GM18858 (cell line): ENCODE data around the gene ZBTB2.

Experiments used
- ATAC-seq: cut with Tn5 transposase; IDR thresholded peaks from one replicate; pipeline ENCODE4 v1.9.1; 2021; ENCODE audit not compliant: unreplicated experiment

ZBTB2 gene

GRCh38 chr6:151391471-151392413, at the start of gene ZBTB2:
Gene ZBTB2 (minus strand): TSS chr6:151391559. CDS start chr6:151373637, 17,922 bp downstream.
- ATAC-seq = no peak

DNA sequence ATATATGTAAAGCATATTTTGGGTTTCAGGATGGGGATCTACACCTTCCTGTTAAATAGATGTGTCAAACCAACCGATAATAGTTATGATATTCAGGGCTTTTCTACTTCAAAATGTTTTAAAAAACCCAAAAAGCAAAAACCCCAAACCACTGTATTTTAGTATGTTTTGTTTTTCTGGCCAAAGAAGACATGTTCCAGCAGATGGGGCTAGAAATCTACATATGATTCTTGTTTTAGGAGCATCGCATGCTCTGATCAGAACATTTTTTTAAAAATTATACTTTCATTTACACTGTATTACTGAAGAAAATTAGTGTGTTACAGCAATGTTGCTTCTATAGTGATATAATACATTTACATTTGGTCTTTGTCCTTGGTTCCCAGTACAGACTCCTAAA, 49.6 kb upstream of the ZBTB2 start:
- ATAC-seq = peak; percentile 26

DNA sequence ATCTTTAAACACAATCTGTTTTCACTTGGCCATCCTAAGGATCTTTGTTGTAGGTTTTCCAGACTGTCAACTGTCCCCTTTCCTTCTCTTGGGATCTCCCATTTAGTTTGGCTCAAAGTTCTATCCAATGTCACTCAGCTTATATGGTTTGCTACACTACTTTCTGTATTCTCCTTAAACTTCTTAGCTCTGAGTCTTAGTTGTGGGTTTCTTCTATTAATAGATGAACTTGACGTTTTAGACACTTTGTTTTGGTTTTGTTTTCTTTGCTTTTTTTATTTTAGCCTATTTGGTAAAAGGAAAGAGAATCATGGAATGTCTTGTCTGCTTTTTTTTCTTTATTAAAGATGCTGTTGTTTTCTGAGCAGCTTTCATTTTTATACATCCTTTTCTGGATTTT, 49.1 kb upstream of the ZBTB2 start:
- ATAC-seq = peak; percentile 66

DNA sequence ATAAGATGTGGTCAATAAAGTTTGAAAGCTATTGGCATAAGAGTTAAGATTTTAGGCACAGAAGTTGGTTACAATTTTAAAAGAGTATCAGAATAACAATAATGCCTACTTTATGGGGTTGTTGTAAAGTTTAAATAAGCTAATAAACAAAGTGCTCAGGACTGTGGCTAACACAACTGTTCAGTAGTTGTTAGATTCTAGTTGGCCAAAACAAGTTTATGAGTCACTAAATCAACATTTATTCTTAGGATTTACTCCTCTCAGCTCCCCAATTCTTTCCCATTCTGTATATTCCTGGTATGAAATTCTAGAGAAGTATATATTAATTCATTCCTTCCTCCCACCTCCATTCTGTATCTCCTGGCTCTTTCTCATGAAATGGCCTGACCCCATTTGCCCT, 46.0 kb upstream of the ZBTB2 start:
- no peak for ATAC-seq

DNA sequence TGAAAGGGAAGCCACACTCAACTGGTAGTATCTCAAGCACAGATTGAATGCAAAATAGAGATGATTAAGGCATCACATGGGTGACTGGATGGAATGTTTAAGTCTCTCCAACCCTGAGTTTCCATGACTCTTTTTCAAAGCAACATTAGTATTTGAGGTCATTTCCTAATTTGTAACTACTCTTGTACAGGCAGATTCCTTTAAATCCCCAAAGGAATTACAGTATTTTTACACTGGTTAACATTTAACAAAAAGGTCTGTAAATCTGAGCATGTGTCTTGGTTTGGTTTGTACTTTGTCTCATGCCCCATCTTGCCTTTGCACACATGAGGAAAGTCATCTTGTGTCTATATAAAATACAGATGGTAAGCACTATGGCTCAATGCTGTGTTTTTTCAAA, 45.4 kb upstream of the ZBTB2 start:
- ATAC-seq = no peak

DNA sequence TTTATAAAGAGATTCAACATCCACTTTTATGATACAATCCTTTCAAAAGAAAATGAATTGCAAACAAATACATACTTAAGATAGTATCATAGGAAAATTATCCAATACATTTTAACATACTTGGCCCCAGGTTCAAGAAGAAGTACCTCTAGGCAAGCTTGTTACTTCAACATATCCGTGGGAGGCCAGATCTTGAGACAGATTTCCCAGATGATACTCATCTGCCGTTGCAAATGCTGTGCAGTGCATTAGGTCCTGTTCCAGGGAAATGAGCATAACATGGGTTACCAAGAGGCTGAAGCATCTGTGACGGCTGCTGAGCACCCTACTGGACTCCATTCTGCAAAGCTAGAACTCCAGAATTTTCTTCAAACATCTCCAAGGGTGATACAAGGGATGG, 44.9 kb upstream of the ZBTB2 start:
- ATAC-seq = no peak

DNA sequence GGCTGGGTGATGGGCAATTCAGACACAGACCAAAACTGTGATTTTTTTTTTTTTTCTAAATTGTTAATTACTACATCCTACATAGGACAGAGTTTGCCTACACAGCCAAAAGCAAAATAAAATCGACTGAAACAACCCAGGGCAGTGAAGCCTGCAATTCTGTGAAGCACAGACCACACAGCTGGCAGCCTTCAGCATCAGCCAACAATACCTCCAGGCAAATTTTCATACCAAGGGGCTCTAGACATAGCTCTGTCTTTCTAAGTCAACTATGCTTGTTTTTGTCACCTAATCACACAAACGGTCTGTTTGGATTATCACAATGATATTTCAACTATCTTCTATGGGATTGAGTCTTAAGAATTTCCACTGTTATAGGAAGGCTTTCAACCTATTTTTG, 43.0 kb upstream of the ZBTB2 start:
- peak; percentile 78 for ATAC-seq

DNA sequence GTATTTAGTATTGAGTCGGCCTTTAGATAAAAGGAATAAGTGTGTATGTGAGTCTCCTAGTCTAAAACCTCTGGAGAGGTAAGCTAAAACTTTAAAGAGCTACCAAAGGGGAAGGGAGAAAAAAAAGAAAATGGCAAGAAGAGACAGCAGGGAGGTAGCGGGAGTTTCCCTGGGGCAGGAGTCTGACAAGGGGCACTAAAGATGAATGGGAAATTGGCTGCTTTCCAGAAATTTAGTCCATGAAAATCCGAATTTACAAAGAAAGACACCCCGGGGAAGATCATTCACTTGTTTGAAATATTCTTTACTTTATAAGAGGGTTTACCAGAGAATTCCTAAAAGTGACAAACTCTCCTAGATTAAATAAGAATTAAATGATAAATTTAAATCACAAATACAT, 41.3 kb upstream of the ZBTB2 start:
- ATAC-seq = no peak

- no peak for ATAC-seq
Measured at GRCh38 chr6:151431337-151431736, 40.0 kb upstream of the ZBTB2 start.

DNA sequence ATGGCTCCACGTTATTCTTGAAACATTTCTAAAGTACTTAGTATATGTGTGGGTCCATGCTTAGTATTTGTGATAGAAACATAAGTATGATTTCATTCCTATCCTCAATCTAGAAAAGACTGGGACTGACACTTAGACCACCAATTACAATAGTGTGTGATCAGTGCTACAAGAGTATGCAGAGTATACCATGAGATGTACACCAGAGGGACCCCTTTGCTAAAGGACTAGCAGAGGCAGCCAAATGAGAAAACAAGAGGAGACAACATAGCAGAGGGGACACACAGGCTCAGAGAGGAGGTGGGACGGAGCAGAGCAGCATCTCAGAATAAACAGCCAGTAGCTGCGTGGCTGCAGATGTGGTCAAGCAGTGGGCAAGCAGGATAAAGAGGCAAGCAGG, 39.5 kb upstream of the ZBTB2 start:
- ATAC-seq = no peak

DNA sequence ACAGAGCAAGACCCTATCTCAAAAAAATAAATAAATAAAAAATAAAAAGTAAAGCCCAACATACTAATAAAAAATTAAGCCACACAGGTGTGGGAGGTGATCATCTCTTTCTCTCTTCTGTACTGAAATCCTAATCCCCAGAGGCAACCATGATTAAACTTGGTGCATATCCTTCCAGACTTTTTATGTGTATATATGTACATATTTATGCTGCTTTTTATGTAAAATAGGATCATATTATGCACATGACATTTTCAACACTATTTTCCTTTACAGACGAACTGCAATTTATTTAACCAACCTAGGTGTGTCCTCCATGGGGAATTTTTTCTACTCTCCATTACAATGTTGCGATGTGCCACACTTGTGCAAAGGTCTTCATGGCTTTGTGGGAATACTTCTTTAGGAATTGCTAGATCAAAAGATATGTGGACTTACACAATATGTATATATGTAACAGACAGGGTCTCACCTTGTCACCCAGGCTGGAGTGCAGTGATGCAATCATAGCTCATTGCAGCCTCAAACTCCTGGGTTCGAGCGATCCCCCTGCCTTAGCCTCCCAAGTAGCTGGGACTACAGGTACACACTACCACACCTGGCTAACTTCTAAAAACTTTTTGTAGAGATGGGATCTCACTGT, 36.9 kb upstream of the ZBTB2 start:
- no peak for ATAC-seq

- ATAC-seq = no peak
Measured at GRCh38 chr6:151425561-151425960, 34.2 kb upstream of the ZBTB2 start.

GRCh38 chr6:151422981-151423380, 31.6 kb upstream of the ZBTB2 start:
- ATAC-seq = no peak

DNA sequence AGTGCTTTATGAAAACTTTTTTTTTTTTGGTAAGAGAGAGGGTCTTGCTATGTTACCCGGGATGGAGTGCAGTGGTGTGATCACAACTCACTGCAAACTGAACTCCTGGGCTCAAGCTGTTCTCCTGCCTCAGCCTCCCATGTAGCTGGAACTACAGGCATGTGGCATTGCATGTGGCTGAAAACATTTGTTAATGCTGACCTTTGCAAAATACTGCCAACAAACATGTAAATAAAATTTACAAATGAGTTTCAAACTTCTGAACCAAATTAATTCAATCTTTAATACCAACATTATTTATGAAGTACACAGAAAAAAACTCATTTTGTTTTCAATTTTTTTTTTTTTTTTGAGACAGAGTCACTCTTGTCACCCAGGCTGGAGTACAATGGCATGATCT, 26.1 kb upstream of the ZBTB2 start:
- no peak for ATAC-seq

DNA sequence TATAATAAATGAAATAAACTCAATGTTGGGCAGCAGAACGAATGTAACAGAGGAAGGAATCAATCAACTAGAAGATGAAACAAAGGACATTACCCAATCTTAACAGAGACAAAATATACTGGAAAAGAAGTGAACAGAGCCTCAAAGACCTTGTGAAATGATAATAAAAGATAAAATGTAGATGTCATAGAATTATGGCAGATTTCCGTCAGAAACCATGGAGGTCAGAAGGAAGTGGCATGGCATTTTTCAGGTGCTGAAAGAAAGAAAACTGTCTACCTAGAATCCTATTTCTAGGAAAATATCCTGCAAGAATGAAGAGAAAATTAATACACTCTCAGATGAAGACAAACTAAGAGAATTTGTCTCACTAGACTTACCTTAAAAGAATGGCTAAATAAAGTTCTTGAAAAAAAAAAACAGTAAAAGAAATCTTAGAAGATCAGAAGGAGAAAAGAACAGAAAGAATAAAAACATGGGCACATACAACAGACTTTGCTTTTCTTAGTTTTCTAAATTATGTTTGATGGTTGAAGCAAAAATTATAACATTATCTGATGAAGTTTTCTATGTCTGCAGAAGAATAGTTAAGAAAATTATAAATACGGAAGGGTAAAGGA, 23.4 kb upstream of the ZBTB2 start:
- ATAC-seq = no peak

DNA sequence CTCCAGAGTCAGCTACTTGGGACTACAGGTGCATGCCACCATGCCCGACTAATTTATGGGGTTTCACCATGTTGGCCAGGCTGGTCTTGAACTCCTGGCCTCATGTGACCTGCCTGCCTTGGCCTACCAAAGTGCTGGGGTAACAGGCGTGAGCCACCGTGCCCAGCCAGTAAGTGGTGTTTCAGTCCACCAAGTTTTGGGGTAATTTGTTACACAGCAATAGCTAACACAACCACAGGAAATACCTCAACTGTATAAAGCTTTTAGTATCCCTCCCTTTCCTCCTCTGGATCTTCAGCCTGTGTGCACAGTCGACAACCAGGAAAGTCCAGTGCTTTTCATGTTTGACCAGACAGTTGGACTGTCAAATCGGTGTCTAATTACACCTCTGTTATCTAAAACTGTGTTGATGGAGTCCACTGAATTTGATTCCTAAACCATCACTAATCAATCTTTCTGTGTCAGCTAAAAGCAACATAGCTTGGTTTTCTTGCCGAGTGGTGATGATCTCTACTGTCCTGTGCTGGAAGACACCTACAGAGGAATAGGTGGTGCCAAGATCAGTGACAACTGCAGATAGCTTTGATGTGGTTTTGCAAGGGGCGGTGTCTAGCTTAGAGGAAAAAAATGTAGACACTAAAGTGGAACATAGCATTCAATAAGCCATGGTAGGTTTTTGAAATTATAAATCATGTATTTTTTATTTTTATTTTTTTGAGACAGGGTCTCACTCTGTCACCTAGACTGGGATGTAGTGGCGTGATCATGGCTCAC, 22.2 kb upstream of the ZBTB2 start:
- no peak for ATAC-seq

GRCh38 chr6:151412909-151413308, 21.6 kb upstream of the ZBTB2 start:
- no peak for ATAC-seq

- no peak for ATAC-seq
Measured at GRCh38 chr6:151409679-151410078, 18.3 kb upstream of the ZBTB2 start.

- no peak for ATAC-seq
Measured at GRCh38 chr6:151409260-151409659, 17.9 kb upstream of the ZBTB2 start.

- ATAC-seq = no peak
Measured at GRCh38 chr6:151408858-151409257, 17.5 kb upstream of the ZBTB2 start.

DNA sequence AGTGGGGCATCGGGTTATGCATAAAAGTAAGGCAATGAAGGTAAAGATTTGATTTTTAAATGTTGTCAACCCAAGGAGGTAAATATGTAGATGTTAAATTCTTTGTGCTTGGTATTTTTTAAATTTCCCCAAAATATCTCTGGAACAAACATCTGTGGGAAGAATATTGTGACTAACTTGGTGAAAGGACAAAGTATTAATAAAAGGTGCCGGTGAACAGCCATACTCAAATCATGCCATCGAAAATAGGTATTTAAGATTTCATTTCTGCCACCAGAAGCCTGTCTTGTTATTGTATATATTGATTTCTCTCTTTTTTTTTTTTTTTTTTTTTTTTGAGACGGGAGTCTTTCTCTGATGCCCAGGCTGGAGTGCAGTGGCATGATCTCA, 12.6 kb upstream of the ZBTB2 start:
- ATAC-seq = no peak
